CD8-positive, alpha-beta memory T cell (primary cell): ENCODE results near the gene DPH3. TPM values are rescaled to one million over a fixed set of nuclear protein-coding genes. Genes with fewer than 3 reads are reported as not detected.

Experiments used
- CTCF ChIA-PET: fragments of 350-600 bp; sonication (Branson Sonifier 250); formaldehyde crosslinking; loops from one replicate; lab custom pipeline; 2021; ENCODE audit warnings: antibody characterized with exemption; lab: Charles Lee
- POLR2A ChIA-PET: fragments of 350-600 bp; sonication (Branson Sonifier 250); formaldehyde crosslinking; loops from one replicate; lab custom pipeline; 2021; ENCODE audit warnings: antibody characterized with exemption; lab: Charles Lee
- DNase-seq, 5 donors: peaks; one replicate each; pipeline versions ENCODE4 v3.0.0 to v3.0.0-alpha.2; 2020 to 2022; ENCODE audit warnings: mixed read lengths in 1 of 5
- H3K27ac ChIP-seq: one replicate; pipeline ENCODE4 v1.7.0; 2013; ENCODE audit warnings: low read depth, mild to moderate bottlenecking, low read length, moderate library complexity
- H3K27me3 ChIP-seq: 2 replicates; pipeline ENCODE4 v1.7.0; 2013; ENCODE audit warnings: low read length, mild to moderate bottlenecking; ENCODE audit not compliant: insufficient read depth, poor library complexity, severe bottlenecking
- H3K36me3 ChIP-seq: 2 replicates; pipeline ENCODE4 v1.7.0; 2013; ENCODE audit warnings: mild to moderate bottlenecking, low read length, moderate library complexity; ENCODE audit not compliant: insufficient read depth
- H3K4me1 ChIP-seq: 2 replicates; pipeline ENCODE4 v1.7.0; 2013; ENCODE audit warnings: mild to moderate bottlenecking, low read length, moderate library complexity; ENCODE audit not compliant: insufficient read depth
- H3K4me3 ChIP-seq: 2 replicates; pipeline ENCODE4 v1.7.0; 2013; ENCODE audit warnings: mild to moderate bottlenecking, low read length
- H3K9me3 ChIP-seq: 2 replicates; pipeline ENCODE4 v1.7.0; 2013; ENCODE audit warnings: mild to moderate bottlenecking, low read length
- H3K27ac Mint-ChIP-seq, 8 donors: one replicate each; pipeline ENCODE4 v1.8.0; 2020 to 2021; ENCODE audit warnings: mixed read lengths in 8 of 8, mild to moderate bottlenecking in 6 of 8, inconsistent platforms in 3 of 8, moderate library complexity in 3 of 8
- H3K27me3 Mint-ChIP-seq, 2 donors: one replicate each; pipeline ENCODE4 v1.8.0; 2020 to 2021; ENCODE audit warnings: mixed read lengths in 2 of 2, mild to moderate bottlenecking in 1 of 2, moderate library complexity in 1 of 2
- H3K36me3 Mint-ChIP-seq, 3 donors: one replicate each; pipeline ENCODE4 v1.8.0; 2020 to 2021; ENCODE audit warnings: mixed read lengths in 3 of 3, inconsistent platforms in 1 of 3, mild to moderate bottlenecking in 1 of 3
- H3K4me1 Mint-ChIP-seq, 3 donors: one replicate each; pipeline ENCODE4 v1.8.0; 2020 to 2021; ENCODE audit warnings: mixed read lengths in 3 of 3, inconsistent platforms in 1 of 3, mild to moderate bottlenecking in 1 of 3
- H3K4me3 Mint-ChIP-seq, 7 donors: one replicate each; pipeline ENCODE4 v1.8.0; 2020 to 2021; ENCODE audit warnings: mixed read lengths in 7 of 7, mild to moderate bottlenecking in 6 of 7, moderate library complexity in 4 of 7, inconsistent platforms in 2 of 7
- H3K9me3 Mint-ChIP-seq, 5 donors: one replicate each; pipeline ENCODE4 v1.8.0; 2020 to 2022; ENCODE audit warnings: mixed read lengths in 5 of 5, mild to moderate bottlenecking in 3 of 5, moderate library complexity in 2 of 5, inconsistent platforms in 1 of 5
- polyA plus RNA-seq: library from polyadenylated mRNA; unstranded; fragments of 300-500 nt; fragmentation: Illumina TruSeq; gene quantifications from one replicate; pipeline ENCODE4 v1.2.3, GENCODE V29; 2021
- total RNA-seq, 2 experiments: library from RNA; stranded (reverse); gene quantifications; one replicate each; pipeline ENCODE4 v1.2.3, GENCODE V29; 2021

DPH3 gene
- total and polyA plus RNA-seq, 3 experiments from 2014 or later: 29.9 to 32.8 (median 31.7) TPM

- no peaks in the 10 kb centered on the region for H3K27me3 Mint-ChIP-seq
- Histone ChIP-seq H3K36me3 (peaks cover 29% of the 10 kb centered on the region), H3K4me1 (peaks cover 93% of the 10 kb centered on the region), H3K9me3 (no peaks in the 10 kb centered on the region), H3K4me3 (peak overlapping the region; percentile 14), H3K27ac (no peak overlapping the region), H3K27me3 (no peaks in the 10 kb centered on the region)
- CTCF ChIA-PET: interaction anchor here (0.8 to 9.8 kb wide), 6 partner anchors 10 to 255 kb away, joined by 3 to 286 read pairs (median 4); no protein-coding TSS in a partner anchor
- peak overlapping the region; percentile 57 to 97 (median 76) for H3K27ac Mint-ChIP-seq
- no peak for DNase-seq
- peaks cover 35 to 68% (median 53%) of the 10 kb centered on the region in 3 donors for H3K36me3 Mint-ChIP-seq
- POLR2A ChIA-PET: interaction anchor here (0.9 to 1.8 kb wide), 6 partner anchors 8 to 30 kb away, joined by 3 to 4 read pairs (median 4); partner anchors contain the start of gene OXNAD1
- peaks cover 0 to 11% (median 8%) of the 10 kb centered on the region in 5 donors for H3K9me3 Mint-ChIP-seq
- peak overlapping the region; percentile 39 to 73 (median 46) for H3K4me3 Mint-ChIP-seq
- peaks cover 82 to 96% (median 95%) of the 10 kb centered on the region in 3 donors for H3K4me1 Mint-ChIP-seq
Observed at GRCh38 chr3:16294844-16295243, 30.1 kb upstream of the DPH3 start.

GRCh38 chr3:16290827-16291196, 26.1 kb upstream of the DPH3 start:
- POLR2A ChIA-PET: interaction anchor here (1.0 to 1.9 kb wide), 6 partner anchors 10 to 225 kb away, joined by 3 to 9 read pairs (median 4); no protein-coding TSS in a partner anchor
- DNase-seq: peak in 2 of 5 donors; percentile 49 to 71
- no peak overlapping the region for H3K27ac ChIP-seq
- H3K4me3 ChIP-seq: peak overlapping the region; percentile 93
- Mint-ChIP-seq H3K36me3 (peaks cover 14 to 53% (median 29%) of the 10 kb centered on the region in 3 donors), H3K27ac (peak overlapping the region; percentile 78 to 98 (median 94)), H3K4me1 (peaks cover 69 to 90% (median 86%) of the 10 kb centered on the region in 3 donors), H3K27me3 (no peaks in the 10 kb centered on the region), H3K4me3 (peak overlapping the region; percentile 84 to 98 (median 92)), H3K9me3 (peaks cover 0 to 8% (median 8%) of the 10 kb centered on the region in 5 donors)
- H3K27me3 ChIP-seq: no peaks in the 10 kb centered on the region
- peaks cover 69% of the 10 kb centered on the region for H3K4me1 ChIP-seq
- CTCF ChIA-PET: interaction anchor here (0.8 to 9.8 kb wide), 22 partner anchors 12 to 260 kb away, joined by 3 to 286 read pairs (median 6); partner anchors contain the start of genes DPH3 and OXNAD1
- H3K9me3 ChIP-seq: no peaks in the 10 kb centered on the region
- H3K36me3 ChIP-seq: peaks cover 10% of the 10 kb centered on the region

GRCh38 chr3:16290007-16290826, 25.5 kb upstream of the DPH3 start:
- peaks cover 0 to 8% (median 8%) of the 10 kb centered on the region in 5 donors for H3K9me3 Mint-ChIP-seq
- H3K27me3 ChIP-seq: no peaks in the 10 kb centered on the region
- H3K27ac ChIP-seq: no peak overlapping the region
- H3K4me3 ChIP-seq: peak overlapping the region; percentile 93
- H3K4me1 ChIP-seq: peaks cover 69% of the 10 kb centered on the region
- H3K4me3 Mint-ChIP-seq: peak overlapping the region; percentile 84 to 98 (median 92)
- DNase-seq: peak; percentile 31 to 66 (median 53)
- no peaks in the 10 kb centered on the region for H3K27me3 Mint-ChIP-seq
- H3K9me3 ChIP-seq: no peaks in the 10 kb centered on the region
- peaks cover 9 to 47% (median 23%) of the 10 kb centered on the region in 3 donors for H3K36me3 Mint-ChIP-seq
- peak overlapping the region; percentile 85 to 98 (median 94) for H3K27ac Mint-ChIP-seq
- H3K36me3 ChIP-seq: peaks cover 4% of the 10 kb centered on the region
- ChIA-PET POLR2A (interaction anchor here (0.7 to 1.9 kb wide), 6 partner anchors 11 to 48 kb away, joined by 3 to 9 read pairs (median 5); no protein-coding TSS in a partner anchor), CTCF (interaction anchor here (0.7 to 9.8 kb wide), 23 partner anchors 13 to 261 kb away, joined by 3 to 286 read pairs (median 5); partner anchors contain the start of genes DPH3 and OXNAD1)
- H3K4me1 Mint-ChIP-seq: peaks cover 69 to 90% (median 86%) of the 10 kb centered on the region in 3 donors

DNA sequence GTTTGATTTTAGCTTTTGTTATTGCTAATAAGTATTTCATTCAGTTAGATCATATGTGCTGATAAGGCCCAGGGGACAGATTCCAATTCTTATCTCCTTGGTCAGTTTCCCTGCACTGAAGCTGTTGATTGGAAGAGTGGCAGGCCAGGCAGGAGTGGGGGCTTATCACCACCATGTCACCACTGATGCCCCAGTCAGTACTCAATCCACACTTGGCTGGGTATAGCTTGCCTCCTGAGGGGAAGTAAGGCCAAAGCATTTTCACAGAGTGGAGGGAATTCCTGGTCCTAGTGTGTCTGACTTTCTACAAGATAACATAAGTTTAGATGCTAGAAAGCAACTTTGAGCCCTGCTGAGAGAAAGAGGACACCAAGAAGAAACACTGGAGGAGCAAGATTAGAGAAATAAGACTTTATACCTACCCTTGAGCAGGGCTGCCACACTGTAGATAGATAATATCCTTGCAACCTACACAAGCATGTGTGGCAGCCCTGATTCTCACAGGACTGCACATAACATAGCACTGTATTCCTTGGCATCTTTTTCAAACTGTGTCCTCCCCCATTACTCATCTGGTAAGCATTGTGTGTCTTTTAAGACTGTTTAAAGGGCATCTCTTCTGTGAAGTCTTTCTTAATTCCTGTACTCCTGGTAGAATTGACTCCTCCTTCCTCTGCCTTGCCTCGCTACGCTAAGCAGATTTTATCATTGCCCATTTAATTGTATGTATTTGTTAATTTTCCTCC, 24.6 kb upstream of the DPH3 start:
- peaks cover 70% of the 10 kb centered on the region for H3K4me1 ChIP-seq
- no peak for DNase-seq
- peaks cover 72 to 90% (median 86%) of the 10 kb centered on the region in 3 donors for H3K4me1 Mint-ChIP-seq
- peak overlapping the region; percentile 84 to 98 (median 92) for H3K4me3 Mint-ChIP-seq
- POLR2A ChIA-PET: interaction anchor here (0.8 to 1.3 kb wide), 3 partner anchors 30 to 261 kb away, joined by 3 to 4 read pairs (median 3); no protein-coding TSS in a partner anchor
- peaks cover 0 to 8% (median 7%) of the 10 kb centered on the region in 5 donors for H3K9me3 Mint-ChIP-seq
- H3K36me3 ChIP-seq: no peaks in the 10 kb centered on the region
- H3K4me3 ChIP-seq: peak overlapping the region; percentile 93
- peaks cover 9 to 42% (median 15%) of the 10 kb centered on the region in 3 donors for H3K36me3 Mint-ChIP-seq
- no peak overlapping the region for H3K27ac ChIP-seq
- no peaks in the 10 kb centered on the region for H3K27me3 ChIP-seq
- no peaks in the 10 kb centered on the region for H3K27me3 Mint-ChIP-seq
- CTCF ChIA-PET: interaction anchor here (0.7 to 9.8 kb wide), 19 partner anchors 12 to 262 kb away, joined by 3 to 286 read pairs (median 5); partner anchors contain the start of genes DPH3 and OXNAD1
- peak overlapping the region; percentile 85 to 98 (median 94) for H3K27ac Mint-ChIP-seq
- no peaks in the 10 kb centered on the region for H3K9me3 ChIP-seq

GRCh38 chr3:16288664-16289063, 23.9 kb upstream of the DPH3 start:
- peak overlapping the region; percentile 85 to 98 (median 94) for H3K27ac Mint-ChIP-seq
- Histone ChIP-seq H3K27ac (peak overlapping the region; percentile 84), H3K36me3 (no peaks in the 10 kb centered on the region), H3K4me1 (peaks cover 65% of the 10 kb centered on the region), H3K27me3 (no peaks in the 10 kb centered on the region), H3K4me3 (peak overlapping the region; percentile 93), H3K9me3 (no peaks in the 10 kb centered on the region)
- H3K9me3 Mint-ChIP-seq: peaks cover 0 to 4% (median 4%) of the 10 kb centered on the region in 5 donors
- no peaks in the 10 kb centered on the region for H3K27me3 Mint-ChIP-seq
- H3K4me3 Mint-ChIP-seq: peak overlapping the region; percentile 84 to 98 (median 92)
- ChIA-PET POLR2A (interaction anchor here (0.6 to 1.3 kb wide), 5 partner anchors 15 to 262 kb away, joined by 3 to 4 read pairs (median 3); no protein-coding TSS in a partner anchor), CTCF (interaction anchor here (0.7 to 9.8 kb wide), 14 partner anchors 11 to 262 kb away, joined by 3 to 286 read pairs (median 4); partner anchors contain the start of genes DPH3 and OXNAD1)
- H3K4me1 Mint-ChIP-seq: peaks cover 67 to 89% (median 84%) of the 10 kb centered on the region in 3 donors
- H3K36me3 Mint-ChIP-seq: peaks cover 8 to 39% (median 10%) of the 10 kb centered on the region in 3 donors
- DNase-seq: no peak

GRCh38 chr3:16286751-16287543, 22.2 kb upstream of the DPH3 start:
- H3K4me3 ChIP-seq: peak overlapping the region; percentile 93
- ChIA-PET POLR2A (interaction anchor here (0.6 to 2.7 kb wide), 11 partner anchors 8 to 229 kb away, joined by 3 to 19 read pairs (median 5); partner anchors contain the start of genes DPH3 and OXNAD1), CTCF (interaction anchor here (0.8 to 3.4 kb wide), 12 partner anchors 12 to 264 kb away, joined by 3 to 20 read pairs (median 6); partner anchors contain the start of genes DPH3 and OXNAD1)
- H3K27ac Mint-ChIP-seq: peak overlapping the region; percentile 85 to 98 (median 94)
- peaks cover 58 to 80% (median 73%) of the 10 kb centered on the region in 3 donors for H3K4me1 Mint-ChIP-seq
- H3K27me3 Mint-ChIP-seq: no peaks in the 10 kb centered on the region
- peak overlapping the region; percentile 84 to 98 (median 92) for H3K4me3 Mint-ChIP-seq
- no peak for DNase-seq
- no peaks in the 10 kb centered on the region for H3K9me3 ChIP-seq
- H3K9me3 Mint-ChIP-seq: no peaks in the 10 kb centered on the region
- H3K36me3 ChIP-seq: no peaks in the 10 kb centered on the region
- no peaks in the 10 kb centered on the region for H3K27me3 ChIP-seq
- peaks cover 51% of the 10 kb centered on the region for H3K4me1 ChIP-seq
- H3K36me3 Mint-ChIP-seq: peaks cover 5 to 32% (median 8%) of the 10 kb centered on the region in 3 donors
- H3K27ac ChIP-seq: peak overlapping the region; percentile 84
